ENCODE results near the gene RREB1.

RREB1 gene

DNA sequence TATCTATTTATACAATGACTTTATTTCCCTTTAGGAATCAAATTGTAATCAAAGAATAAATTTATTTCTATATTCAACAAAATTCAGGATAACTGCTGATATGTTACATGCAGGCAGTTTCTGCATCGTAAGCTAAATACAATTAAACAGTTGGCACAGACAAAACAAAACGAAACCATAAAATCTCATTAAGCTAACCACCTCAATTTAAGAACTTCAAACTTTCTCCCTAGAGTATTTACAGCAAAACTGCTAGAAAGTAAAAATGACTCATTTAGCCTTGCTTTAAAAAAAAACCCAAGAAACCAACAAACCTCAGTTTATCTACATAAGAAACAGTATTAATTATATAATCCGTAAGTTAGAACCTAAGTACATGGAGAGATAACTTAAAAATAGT is 188.2 kb downstream of the RREB1 start:
- no peak for DNase-seq (ENCODE audit: low read depth in 2 of 2)

DNA sequence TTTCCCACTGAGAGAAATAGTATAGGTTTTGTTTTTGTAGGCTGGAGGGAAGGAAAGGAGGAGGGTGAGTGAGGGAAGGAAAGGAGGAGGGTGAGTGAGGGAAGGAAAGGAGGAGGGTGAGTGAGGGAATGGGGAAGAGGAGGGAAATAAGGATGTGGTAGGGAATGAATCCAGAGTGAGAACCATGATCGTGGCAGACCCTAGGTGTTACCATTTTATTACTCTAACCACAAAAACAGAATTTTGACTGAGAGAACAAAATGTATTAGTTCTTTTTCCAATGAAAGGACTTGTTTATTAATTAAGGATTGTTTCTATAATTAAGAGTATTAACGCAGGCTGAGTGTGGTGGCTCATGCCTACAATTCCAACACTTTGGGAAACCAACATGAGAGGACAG is 188.8 kb downstream of the RREB1 start:
- DNase-seq (ENCODE audit: low read depth in 2 of 2), result no peak

DNA sequence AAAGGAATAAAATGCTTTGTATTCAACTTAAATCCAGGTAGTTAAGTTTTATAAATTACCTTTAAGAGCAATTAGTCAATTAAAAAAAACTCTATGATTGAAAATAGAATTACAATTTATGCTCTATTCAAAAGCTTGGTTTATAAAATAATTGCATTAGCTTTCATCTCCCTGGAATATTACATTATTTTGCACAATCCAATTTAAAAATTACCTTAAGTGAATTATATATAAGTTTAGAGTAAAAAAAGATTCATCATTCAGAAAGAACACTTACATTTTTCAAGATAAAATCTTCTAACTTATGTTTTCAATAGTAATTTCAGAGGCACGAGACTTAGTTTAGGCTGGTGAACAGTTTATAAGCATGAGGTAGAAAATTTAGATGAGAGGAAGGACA is 190.4 kb downstream of the RREB1 start:
- no peak for DNase-seq (ENCODE audit: low read depth in 2 of 2)

- no peak for DNase-seq (ENCODE audit: low read depth in 2 of 2)
These were observed 193.2 kb downstream of the RREB1 start for GRCh38 chr6:7300926-7301325.

Data from stimulated activated CD4-positive, alpha-beta T cell treated with anti-CD3 and anti-CD28 coated beads, Interleukin-4, amount 100 ng/mL, for 48 hours (primary cell).